ENCODE results near the gene EHBP1L1. TPM values are rescaled to one million over a fixed set of nuclear protein-coding genes. Genes with fewer than 3 reads are reported as not detected.

The EHBP1L1 gene
- 35.8 to 46.9 TPM (median 39.7 TPM) in 5 replicates for total RNA-seq (2022; extraction: Qiagen RNA extraction; ENCODE audit: low read depth)

GRCh38 chr11:65575568-65576231, at the start of gene EHBP1L1:
TSS of gene EHBP1L1 (plus strand) at chr11:65576053. CDS start at chr11:65576303, 250 bp downstream.

GRCh38 chr11:65558002-65558929, 17.6 kb upstream of the EHBP1L1 start, which contains the start of gene LTBP3:
TSS of gene LTBP3 (minus strand) at chr11:65558359. CDS start at chr11:65557959, 400 bp downstream.

DNA sequence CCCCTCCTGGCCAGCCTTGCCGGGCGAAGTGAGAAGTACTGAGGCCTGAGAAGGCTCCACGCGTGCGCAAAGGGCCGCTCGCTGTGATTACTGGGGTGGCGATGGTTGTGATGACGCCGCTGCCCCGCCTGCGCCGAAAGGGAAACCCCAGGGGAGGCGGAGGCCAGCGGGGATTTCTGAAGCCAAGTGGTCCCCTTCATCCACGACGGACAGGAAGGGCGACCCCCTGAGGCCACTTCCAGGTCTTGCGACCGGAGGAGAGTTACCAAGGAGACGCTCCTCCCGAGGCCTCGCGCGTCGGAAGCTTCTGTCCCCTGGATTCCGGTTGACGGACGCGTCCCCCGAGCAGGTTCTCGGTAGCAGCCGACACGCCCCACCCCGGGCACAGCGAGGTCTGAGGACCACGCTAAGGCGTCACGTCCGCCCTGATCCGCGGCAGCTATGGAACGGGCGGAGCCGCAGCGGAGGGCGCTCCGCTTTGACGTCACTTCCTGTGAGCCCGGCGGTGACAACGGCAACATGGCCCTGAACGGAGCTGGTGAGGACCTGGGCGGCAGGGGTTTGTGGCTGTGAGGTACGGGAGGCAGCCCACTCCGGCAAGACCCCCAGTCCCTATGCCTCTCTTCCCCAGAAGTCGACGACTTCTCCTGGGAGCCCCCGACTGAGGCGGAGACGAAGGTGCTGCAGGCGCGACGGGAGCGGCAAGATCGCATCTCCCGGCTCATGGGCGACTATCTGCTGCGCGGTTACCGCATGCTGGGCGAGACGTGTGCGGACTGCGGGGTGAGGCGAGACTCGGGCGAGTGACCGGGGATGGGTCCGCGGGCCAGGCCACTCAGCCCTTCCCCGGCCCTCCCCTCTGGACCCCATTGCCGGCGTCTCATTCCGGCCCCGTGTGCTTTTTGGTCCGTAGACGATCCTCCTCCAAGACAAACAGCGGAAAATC, 5.6 kb upstream of the EHBP1L1 start, which contains the start of gene ZNRD2:
TSS of gene ZNRD2 (plus strand) at position 505 of the 946 bp plus-strand sequence. CDS start at position 520, 15 bp downstream.

DNA sequence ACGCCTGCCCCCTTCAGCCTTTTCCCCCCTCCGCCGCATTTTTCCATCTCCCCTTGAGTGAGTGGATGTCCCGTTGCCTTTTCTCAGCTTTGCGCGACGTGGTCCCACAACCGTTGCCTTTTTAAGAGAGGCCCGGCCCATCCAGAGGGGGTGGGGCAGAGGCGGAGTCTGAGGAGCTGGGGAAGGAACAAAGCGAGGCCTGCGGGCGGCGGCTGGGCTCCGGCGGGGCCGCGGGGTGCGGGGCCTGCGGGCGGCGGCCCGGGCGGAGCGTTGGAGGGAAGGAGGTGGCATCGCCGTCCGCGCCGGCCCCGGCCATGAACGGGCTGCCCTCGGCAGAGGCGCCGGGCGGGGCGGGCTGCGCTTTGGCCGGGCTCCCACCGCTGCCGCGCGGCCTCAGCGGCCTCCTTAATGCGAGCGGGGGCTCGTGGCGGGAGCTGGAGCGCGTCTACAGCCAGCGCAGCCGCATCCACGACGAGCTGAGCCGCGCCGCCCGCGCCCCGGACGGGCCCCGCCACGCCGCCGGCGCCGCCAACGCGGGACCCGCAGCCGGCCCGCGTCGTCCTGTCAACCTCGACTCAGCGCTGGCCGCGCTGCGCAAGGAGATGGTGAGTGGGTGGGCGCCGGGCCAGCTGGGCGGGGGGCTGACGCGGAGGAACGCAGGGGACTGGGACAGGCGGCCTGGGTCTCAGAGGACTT, 3.3 kb upstream of the EHBP1L1 start, which contains the start of gene FAM89B:
TSS of gene FAM89B (plus strand) at position 183 of the 696 bp plus-strand sequence. CDS start at position 315, 132 bp downstream.

DNA sequence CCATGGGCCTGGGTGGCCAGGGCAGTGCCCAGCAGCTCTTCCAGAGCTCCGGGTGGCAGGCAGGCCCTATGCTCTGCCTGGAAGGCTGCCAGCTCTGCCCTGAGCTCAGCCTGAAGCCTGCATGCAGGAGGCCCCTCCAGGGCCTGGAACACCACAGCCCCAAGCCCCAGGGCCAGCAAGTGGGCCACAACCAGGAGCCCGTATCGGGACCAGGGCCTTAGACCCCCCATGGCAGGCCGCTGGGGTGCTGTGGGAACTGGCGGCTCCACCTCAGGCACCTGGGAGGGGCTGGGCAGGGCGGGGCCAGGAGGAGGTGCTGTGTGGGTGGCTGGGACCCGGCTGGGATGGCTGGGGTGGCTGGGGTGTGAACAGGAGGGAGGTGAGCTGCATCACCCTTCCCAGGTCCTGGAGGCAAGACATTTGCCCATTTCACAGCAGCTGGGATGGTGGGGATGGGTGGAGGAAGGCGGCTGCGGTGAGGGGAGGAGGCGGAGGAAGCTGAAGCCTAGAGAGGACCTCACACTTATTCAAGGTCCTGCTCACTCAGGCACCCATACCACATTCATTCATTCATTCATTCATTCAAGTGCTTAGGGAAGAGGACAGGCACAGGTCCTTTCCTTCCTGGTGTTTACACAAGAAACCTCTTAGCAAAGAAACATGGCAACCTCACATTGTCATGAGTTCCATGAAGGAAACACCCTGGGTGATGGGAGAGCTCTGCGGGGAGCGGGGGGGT, 19.9 kb downstream of the EHBP1L1 start, which contains the start of gene KCNK7:
TSS of gene KCNK7 (minus strand) at position 258 of the 739 bp plus-strand sequence. CDS start at position 230, 28 bp downstream.

DNA sequence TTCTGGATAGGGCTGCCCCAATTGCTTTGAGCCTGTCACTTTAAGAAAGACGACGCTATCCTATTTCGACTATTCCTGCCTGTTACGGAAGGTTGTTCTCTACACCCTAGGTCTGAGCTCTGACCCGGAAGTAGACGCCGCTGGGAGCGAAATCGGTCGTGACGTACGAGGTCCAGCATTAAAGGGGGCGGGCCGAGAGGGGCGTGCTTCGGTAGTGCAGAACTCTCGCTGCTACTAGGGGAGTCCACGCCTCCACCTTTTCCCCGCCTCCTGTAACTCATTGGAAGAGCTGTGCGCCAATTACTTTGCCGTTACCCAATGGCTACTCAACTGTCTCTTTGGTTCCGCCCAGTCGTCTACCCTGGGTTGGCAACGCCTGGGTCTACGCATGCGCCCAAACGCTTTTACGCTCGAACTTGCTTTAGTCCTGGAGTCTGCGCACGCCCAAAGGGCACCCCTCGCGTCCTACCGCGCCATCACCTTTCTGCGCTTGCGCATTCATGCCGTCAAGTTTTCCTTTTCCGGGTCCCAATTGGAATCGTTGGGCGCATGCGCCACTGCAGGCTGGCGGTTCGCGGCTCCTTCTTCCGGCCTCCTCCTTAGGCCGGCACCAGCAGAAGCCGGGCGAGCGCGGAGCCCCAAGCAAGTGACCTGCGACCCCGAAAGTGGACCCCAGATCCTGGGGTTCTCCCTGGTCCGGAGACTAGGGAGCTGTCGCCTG, 39.5 kb downstream of the EHBP1L1 start, which contains the start of gene PCNX3:
TSS of gene PCNX3 (plus strand) at position 548 of the 721 bp plus-strand sequence. CDS start 536 bp downstream, outside the sequence.

GRCh38 chr11:65637794-65638419, 62.1 kb downstream of the EHBP1L1 start, which contains the start of gene SIPA1:
TSS of gene SIPA1 (plus strand) at chr11:65638101. CDS start at chr11:65640922, 2,821 bp downstream.

Other genes with a start within 250 kb of the EHBP1L1 start
- gene DPF2, start 242.2 kb upstream of the EHBP1L1 start, total RNA-seq (2022; extraction: Qiagen RNA extraction; ENCODE audit: low read depth) = 39.6 to 46.0 TPM (median 41.1 TPM) in 5 replicates
- 0.65 to 1.00 TPM (median 0.86 TPM) in 5 replicates for gene TIGD3, start 221.3 kb upstream of the EHBP1L1 start, total RNA-seq (2022; extraction: Qiagen RNA extraction; ENCODE audit: low read depth)
- 10.5 to 12.9 TPM (median 11.5 TPM) in 5 replicates for gene SLC25A45, start 193.4 kb upstream of the EHBP1L1 start, total RNA-seq (2022; extraction: Qiagen RNA extraction; ENCODE audit: low read depth)
- 42.5 to 52.5 TPM (median 51.4 TPM) in 5 replicates for gene FRMD8, start 189.4 kb upstream of the EHBP1L1 start, total RNA-seq (2022; extraction: Qiagen RNA extraction; ENCODE audit: low read depth)
- gene NEAT1, start 153.3 kb upstream of the EHBP1L1 start, total RNA-seq (2022; extraction: Qiagen RNA extraction; ENCODE audit: low read depth) = 133 to 221 TPM (median 217 TPM) in 5 replicates
- 47.2 to 76.6 TPM (median 61.1 TPM) in 5 replicates for gene MALAT1, start 77.0 kb upstream of the EHBP1L1 start, total RNA-seq (2022; extraction: Qiagen RNA extraction; ENCODE audit: low read depth)
- 47.1 to 63.4 TPM (median 58.1 TPM) in 5 replicates for gene SCYL1, start 51.0 kb upstream of the EHBP1L1 start, total RNA-seq (2022; extraction: Qiagen RNA extraction; ENCODE audit: low read depth)
- 92.6 to 142 TPM (median 111 TPM) in 5 replicates for gene LTBP3, start 17.7 kb upstream of the EHBP1L1 start, total RNA-seq (2022; extraction: Qiagen RNA extraction; ENCODE audit: low read depth)
- 64.8 to 81.6 TPM (median 75.2 TPM) in 5 replicates for gene ZNRD2, start 5.6 kb upstream of the EHBP1L1 start, total RNA-seq (2022; extraction: Qiagen RNA extraction; ENCODE audit: low read depth)
- gene FAM89B, start 3.5 kb upstream of the EHBP1L1 start, total RNA-seq (2022; extraction: Qiagen RNA extraction; ENCODE audit: low read depth) = 29.8 to 56.2 TPM (median 48.0 TPM) in 5 replicates
- 0.11 to 2.2 TPM (median 0.31 TPM) in 5 replicates for gene KCNK7, start 19.7 kb downstream of the EHBP1L1 start, total RNA-seq (2022; extraction: Qiagen RNA extraction; ENCODE audit: low read depth)
- gene MAP3K11, start 38.2 kb downstream of the EHBP1L1 start, total RNA-seq (2022; extraction: Qiagen RNA extraction; ENCODE audit: low read depth) = 44.1 to 59.2 TPM (median 50.6 TPM) in 5 replicates
- 29.3 to 41.5 TPM (median 36.7 TPM) in 5 replicates for gene PCNX3, start 39.7 kb downstream of the EHBP1L1 start, total RNA-seq (2022; extraction: Qiagen RNA extraction; ENCODE audit: low read depth)
- gene SIPA1, start 62.0 kb downstream of the EHBP1L1 start, total RNA-seq (2022; extraction: Qiagen RNA extraction; ENCODE audit: low read depth) = 9.7 to 22.5 TPM (median 18.8 TPM) in 5 replicates
- gene RELA, start 86.9 kb downstream of the EHBP1L1 start, total RNA-seq (2022; extraction: Qiagen RNA extraction; ENCODE audit: low read depth) = 74.4 to 83.8 TPM (median 81.1 TPM) in 5 replicates
- 44.8 to 54.2 TPM (median 47.0 TPM) in 5 replicates for gene KAT5, start 136.2 kb downstream of the EHBP1L1 start, total RNA-seq (2022; extraction: Qiagen RNA extraction; ENCODE audit: low read depth)
- gene RNASEH2C, start 144.7 kb downstream of the EHBP1L1 start, total RNA-seq (2022; extraction: Qiagen RNA extraction; ENCODE audit: low read depth) = 23.8 to 48.1 TPM (median 44.1 TPM) in 5 replicates
- gene AP5B1, start 204.9 kb downstream of the EHBP1L1 start, total RNA-seq (2022; extraction: Qiagen RNA extraction; ENCODE audit: low read depth) = 10.0 to 13.8 TPM (median 11.8 TPM) in 5 replicates
- gene OVOL1, start 211.0 kb downstream of the EHBP1L1 start, total RNA-seq (2022; extraction: Qiagen RNA extraction; ENCODE audit: low read depth) = 0.02 to 0.08 TPM (median 0.02 TPM) in 3 of 5 replicates, not detected in the others